DMS114 treated with DMSO at 0.1 percent for 48 hours (cell line): ENCODE data around the gene MATCAP1.

Experiments used
- DNase-seq: peaks from one replicate; lab custom pipeline; 2025; ENCODE audit not compliant: unreplicated experiment; lab: John Stamatoyannopoulos, UW

The MATCAP1 gene

DNA sequence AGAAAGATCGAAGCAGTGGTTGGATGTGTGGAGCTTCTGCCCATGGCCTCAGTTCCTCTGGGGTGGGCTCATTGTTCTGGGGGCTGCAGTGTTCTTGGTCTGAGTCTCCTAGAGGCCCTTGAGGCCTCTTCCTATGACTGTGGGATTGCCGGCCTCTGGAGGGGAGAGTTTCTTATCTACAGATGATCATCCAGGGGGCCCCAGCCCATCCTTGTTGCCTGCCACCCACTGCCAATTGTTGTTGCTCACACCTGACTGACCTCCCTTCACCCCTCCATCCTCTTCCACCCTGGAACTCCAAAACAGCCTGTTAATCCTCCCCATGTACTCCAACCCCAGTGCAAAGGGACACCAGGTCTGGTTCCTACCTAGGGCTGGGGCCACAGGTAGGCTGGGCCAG lies 38.8 kb downstream of the MATCAP1 start:
- no peak for DNase-seq

DNA sequence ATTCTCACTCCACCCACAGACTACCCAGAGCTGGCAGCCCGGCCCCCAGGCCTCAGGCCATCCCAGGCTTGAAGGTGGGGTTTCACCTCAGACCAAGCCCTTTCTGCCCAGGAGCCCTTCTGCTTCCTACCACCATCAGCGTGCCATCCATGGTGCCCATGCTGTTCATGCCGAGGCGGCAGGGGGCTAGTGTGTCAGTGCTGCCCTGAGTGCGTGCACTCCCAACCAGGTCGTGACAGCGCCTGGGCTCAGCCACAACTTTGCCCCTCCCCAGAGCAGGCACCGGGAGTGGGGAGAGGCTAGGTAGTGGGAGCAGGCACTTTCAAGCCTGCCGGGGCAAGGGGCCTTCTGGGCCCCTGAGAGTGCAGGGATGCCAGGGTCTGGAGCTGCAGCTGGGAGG lies 41.4 kb downstream of the MATCAP1 start:
- no peak for DNase-seq

DNA sequence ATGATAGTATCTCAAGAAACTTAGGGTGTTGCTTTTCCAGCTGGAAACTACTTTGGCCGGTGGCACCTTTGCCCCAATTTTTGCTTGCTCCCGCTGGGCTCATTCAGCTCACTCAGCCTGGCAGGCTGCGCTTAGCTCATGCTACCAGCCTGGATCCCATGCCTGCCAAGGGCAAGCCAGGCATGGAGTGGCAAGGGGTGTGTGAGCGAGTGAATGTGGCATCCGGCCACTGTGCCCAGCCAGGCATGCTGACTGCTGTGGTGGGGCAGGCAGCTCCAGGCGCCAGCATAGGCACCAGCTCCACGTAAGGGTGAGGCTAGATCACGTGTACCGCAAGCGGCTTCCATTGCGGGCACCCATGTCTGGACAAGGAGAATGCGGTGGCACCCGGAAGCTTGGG lies 42.4 kb downstream of the MATCAP1 start:
- no peak for DNase-seq

DNA sequence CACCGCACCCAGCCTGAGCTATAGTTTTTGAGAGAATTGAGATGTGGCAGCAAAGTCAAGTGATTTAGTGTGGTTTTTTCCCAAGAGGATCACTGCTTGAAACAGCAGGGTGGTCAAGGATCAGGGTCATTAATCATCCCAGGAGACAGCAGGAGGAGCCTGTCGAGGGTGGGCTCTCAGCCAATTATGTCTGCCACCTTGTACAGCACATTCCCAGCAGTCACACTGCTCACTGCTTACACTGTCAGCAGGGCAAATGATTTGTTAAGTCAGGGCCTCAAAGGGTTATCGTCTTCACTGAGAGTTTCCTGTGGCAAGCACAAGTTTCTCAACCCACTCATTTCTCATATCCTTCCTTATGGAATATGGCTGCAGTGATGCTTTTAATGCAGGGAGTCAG lies 46.2 kb downstream of the MATCAP1 start:
- no peak for DNase-seq

DNA sequence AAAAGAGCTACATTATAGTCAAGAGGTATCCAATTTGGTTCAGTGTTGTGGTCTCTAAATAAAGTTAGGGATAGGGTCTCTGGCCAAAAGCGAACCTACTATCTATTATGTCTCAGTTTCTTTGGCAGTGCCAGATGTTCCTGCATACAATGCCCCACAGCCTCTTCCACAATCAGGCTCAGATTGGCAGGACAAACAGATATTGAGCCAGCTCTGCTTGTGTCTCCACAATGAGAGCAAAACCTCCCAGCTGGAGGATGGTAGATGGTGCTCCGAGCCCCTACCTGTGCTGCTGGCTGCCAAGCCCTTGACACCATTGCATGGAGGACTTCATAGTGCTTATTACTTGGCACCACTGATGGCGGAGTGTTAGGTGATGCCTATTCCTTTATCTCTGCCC lies 54.3 kb downstream of the MATCAP1 start:
- no peak for DNase-seq

DNA sequence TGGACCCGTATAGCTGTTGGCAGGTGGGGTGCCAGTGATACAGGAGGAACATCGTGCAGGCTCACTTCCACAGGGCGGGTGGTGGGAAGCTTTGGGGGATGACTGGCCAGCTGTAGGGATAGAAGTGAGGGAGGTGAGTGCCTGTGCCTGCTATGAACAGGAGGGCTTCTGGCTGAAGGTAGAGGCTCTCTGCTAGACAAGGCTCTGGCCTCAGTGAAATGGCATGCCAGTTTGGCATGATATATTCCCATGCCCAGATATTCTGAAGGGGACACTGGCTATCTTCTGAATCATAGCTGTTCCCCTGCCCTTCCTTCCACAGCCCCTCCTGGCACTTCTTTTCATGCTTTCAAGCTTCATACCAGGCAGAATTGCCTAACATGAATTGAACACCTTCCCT lies 54.9 kb downstream of the MATCAP1 start:
- no peak for DNase-seq

DNA sequence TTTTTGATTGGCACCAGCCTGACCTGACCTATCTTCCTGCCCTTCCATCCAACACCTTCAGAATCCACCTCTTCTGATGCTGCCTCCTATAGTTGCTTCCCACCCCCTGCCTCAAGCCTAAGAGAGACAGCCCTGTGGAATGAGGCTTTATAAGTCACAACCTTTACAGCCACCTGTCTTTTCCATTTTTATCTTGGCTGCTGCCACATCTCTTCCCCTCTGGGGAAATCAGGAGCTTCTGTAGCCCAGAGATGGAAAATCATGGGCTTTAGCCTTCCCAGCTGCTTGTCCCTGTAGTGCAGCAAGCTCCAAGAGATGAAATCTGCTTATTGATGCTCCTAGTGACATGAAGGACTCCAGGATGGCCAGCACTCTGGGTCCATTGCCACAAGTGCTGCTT lies 55.3 kb downstream of the MATCAP1 start:
- DNase-seq: no peak
